ENCODE results near the gene SPEF1.
A peak's percentile ranks its signal among the peaks of the same experiment; 100 is the strongest.
"Not testable (repeated sequence)": the region's sequence is repeated elsewhere in the genome, so short reads cannot be mapped to it uniquely, and the experiment has no call there.

SPEF1 gene, protein sequence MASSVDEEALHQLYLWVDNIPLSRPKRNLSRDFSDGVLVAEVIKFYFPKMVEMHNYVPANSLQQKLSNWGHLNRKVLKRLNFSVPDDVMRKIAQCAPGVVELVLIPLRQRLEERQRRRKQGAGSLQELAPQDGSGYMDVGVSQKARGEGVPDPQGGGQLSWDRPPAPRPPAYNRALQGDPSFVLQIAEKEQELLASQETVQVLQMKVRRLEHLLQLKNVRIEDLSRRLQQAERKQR

DNA sequence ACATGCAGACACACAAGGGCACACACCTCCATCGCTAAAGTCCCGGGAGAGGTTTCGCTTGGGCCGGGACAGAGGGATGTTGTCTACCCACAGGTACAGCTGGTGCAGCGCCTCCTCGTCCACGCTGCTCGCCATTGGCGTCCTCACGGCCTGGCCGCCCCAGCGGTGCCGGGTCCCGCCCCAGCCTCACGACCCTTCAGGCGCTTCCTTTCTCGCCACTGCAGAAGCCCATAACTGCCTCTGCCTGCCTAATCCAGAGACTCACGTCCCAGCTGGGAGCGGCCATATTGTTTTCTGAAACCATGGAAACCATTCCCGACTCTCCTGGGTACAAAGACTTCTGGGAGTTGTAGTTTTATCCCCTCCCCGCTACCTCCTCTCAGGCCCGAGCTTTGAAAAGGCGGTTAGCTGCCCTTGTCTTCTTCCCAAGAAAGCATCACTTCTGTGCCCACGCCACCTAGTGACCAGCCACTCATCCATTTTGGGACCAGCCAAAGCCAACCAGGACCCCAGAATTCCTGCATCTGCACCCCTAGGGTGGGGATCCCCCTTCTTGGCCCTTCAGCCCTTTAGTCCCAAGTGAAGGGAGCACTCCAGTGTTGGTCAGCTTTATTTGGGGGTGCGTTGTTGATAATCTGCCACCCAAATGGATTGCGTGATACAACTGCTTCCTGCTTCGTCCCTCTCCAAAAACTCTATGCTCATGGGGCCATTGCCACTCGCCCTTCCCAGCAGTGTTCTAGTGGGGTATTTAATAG lies at the start of gene SPEF1:
Gene SPEF1, minus strand, starts transcription at position 296 of the 758 bp plus-strand sequence. Its CDS starts 161 bp downstream, at position 135.
- DNase-seq (ENCODE audit: extremely low spot score): peak; percentile 90
- CTCF ChIA-PET: interaction anchor here (0.8 to 1.7 kb wide), 4 partner anchors 13 to 218 kb away, joined by 3 to 17 read pairs (median 6); partner anchors contain the start of gene ADISSP
- POLR2A ChIA-PET: interaction anchor here (0.9 to 1.7 kb wide), 5 partner anchors 13 to 105 kb away, joined by 4 to 9 read pairs (median 5); partner anchors contain the start of genes ADISSP and AP5S1
- TF ChIP-seq SUZ12 (IDR thresholded peaks at IDR 0.05): no peak
- TF ChIP-seq NFRKB (IDR thresholded peaks at IDR 0.05): no peak
- TF ChIP-seq SP1 (IDR thresholded peaks at IDR 0.05): no peak
- TF ChIP-seq FOXK2 (IDR thresholded peaks at IDR 0.05): no peak
- no peak for TF ChIP-seq TARDBP (IDR thresholded peaks at IDR 0.05)
- TF ChIP-seq ELF4 (IDR thresholded peaks at IDR 0.05): no peak

- POLR2A ChIA-PET: interaction anchor here (2.6 kb wide), 1 partner anchor 9 kb away, joined by 10 read pairs; the partner anchor contains the start of gene AP5S1
- not testable (repeated sequence) for DNase-seq (ENCODE audit: extremely low spot score)
- CTCF ChIA-PET: interaction anchor here (0.6 kb wide), 1 partner anchor 11 kb away, joined by 3 read pairs; no protein-coding TSS in a partner anchor
These were observed 48.6 kb upstream of the SPEF1 start for GRCh38 chr20:3829891-3830290.

GRCh38 chr20:3828798-3829197 lies 47.5 kb upstream of the SPEF1 start:
- no peak for DNase-seq (ENCODE audit: extremely low spot score)
- ChIA-PET POLR2A (interaction anchor here (2.6 kb wide), 1 partner anchor 8 kb away, joined by 10 read pairs; the partner anchor contains the start of gene AP5S1), CTCF (no interaction called here)
- TF ChIP-seq BHLHE40 (IDR thresholded peaks at IDR 0.05; ENCODE audit: borderline replicate concordance): no peak

- no peak for TF ChIP-seq LEF1 (IDR thresholded peaks at IDR 0.05; ENCODE audit: borderline replicate concordance)
- no peak for TF ChIP-seq TARDBP (IDR thresholded peaks at IDR 0.05)
- POLR2A ChIA-PET: interaction anchor here (1.1 kb wide), 1 partner anchor 19 kb away, joined by 3 read pairs; no protein-coding TSS in a partner anchor
- DNase-seq (ENCODE audit: extremely low spot score): no peak
- CTCF ChIA-PET: no interaction called here
These were observed 45.2 kb upstream of the SPEF1 start for GRCh38 chr20:3826420-3826819.

DNA sequence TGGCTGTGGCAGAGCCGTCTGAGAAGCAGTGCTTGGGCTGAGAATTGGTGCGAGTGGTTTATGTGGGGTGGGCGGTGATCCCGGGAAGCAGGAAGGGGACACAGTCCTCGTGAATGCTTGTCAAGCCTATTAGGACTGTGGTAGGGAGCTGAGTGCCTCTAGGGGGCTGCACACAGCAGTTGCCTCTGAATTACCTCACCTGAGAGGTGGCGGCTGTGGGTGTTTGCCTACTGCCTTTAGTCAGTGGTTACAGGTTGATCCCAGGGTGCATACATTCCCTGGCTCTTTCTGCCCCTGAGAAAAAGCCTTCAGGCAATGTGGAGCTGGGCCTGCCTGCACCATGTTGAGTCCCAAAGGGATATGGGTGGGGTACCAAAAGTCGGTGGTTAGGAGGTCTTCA lies 44.3 kb upstream of the SPEF1 start:
- DNase-seq (ENCODE audit: extremely low spot score): no peak
- no peak for TF ChIP-seq FOXA1 (IDR thresholded peaks at IDR 0.05)
- no peak for TF ChIP-seq ELF4 (IDR thresholded peaks at IDR 0.05)
- no peak for TF ChIP-seq BHLHE40 (IDR thresholded peaks at IDR 0.05; ENCODE audit: borderline replicate concordance)
- no peak for TF ChIP-seq TARDBP (IDR thresholded peaks at IDR 0.05)
- TF ChIP-seq CTBP1 (IDR thresholded peaks at IDR 0.05; ENCODE audit: borderline replicate concordance): no peak
- TF ChIP-seq, protein P1, sequence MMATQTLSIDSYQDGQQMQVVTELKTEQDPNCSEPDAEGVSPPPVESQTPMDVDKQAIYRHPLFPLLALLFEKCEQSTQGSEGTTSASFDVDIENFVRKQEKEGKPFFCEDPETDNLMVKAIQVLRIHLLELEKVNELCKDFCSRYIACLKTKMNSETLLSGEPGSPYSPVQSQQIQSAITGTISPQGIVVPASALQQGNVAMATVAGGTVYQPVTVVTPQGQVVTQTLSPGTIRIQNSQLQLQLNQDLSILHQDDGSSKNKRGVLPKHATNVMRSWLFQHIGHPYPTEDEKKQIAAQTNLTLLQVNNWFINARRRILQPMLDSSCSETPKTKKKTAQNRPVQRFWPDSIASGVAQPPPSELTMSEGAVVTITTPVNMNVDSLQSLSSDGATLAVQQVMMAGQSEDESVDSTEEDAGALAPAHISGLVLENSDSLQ (IDR thresholded peaks at IDR 0.05): no peak
- POLR2A ChIA-PET: interaction anchor here (1.1 kb wide), 1 partner anchor 20 kb away, joined by 3 read pairs; no protein-coding TSS in a partner anchor
- CTCF ChIA-PET: no interaction called here

GRCh38 chr20:3823881-3824280 lies 42.6 kb upstream of the SPEF1 start:
- no peak for DNase-seq (ENCODE audit: extremely low spot score)
- no peak for TF ChIP-seq L3MBTL2 (conservative IDR thresholded peaks at IDR 0.05)
- TF ChIP-seq ZNF384 (IDR thresholded peaks at IDR 0.05): no peak
- no peak for TF ChIP-seq SP1 (IDR thresholded peaks at IDR 0.05)
- TF ChIP-seq, protein P1 (IDR thresholded peaks at IDR 0.05): no peak
- TF ChIP-seq ELF4 (IDR thresholded peaks at IDR 0.05): no peak
- no peak for TF ChIP-seq HDGF (IDR thresholded peaks at IDR 0.05; ENCODE audit: borderline replicate concordance)
- TF ChIP-seq LEF1 (IDR thresholded peaks at IDR 0.05; ENCODE audit: borderline replicate concordance): no peak
- TF ChIP-seq FOXK2 (IDR thresholded peaks at IDR 0.05): no peak
- TF ChIP-seq NFRKB (IDR thresholded peaks at IDR 0.05): no peak
- TF ChIP-seq CTBP1 (IDR thresholded peaks at IDR 0.05; ENCODE audit: borderline replicate concordance): no peak
- TF ChIP-seq FOXM1 (IDR thresholded peaks at IDR 0.05; ENCODE audit: borderline replicate concordance): no peak
- TF ChIP-seq SUZ12 (IDR thresholded peaks at IDR 0.05): no peak
- TF ChIP-seq BHLHE40 (IDR thresholded peaks at IDR 0.05; ENCODE audit: borderline replicate concordance): no peak
- TF ChIP-seq ARNT (IDR thresholded peaks at IDR 0.05): no peak
- no peak for TF ChIP-seq FOXA1 (IDR thresholded peaks at IDR 0.05)
- TF ChIP-seq TARDBP (IDR thresholded peaks at IDR 0.05): no peak
- ChIA-PET POLR2A (no interaction called here), CTCF (no interaction called here)

- CTCF ChIA-PET: no interaction called here
- no peak for DNase-seq (ENCODE audit: extremely low spot score)
- POLR2A ChIA-PET: interaction anchor here (2.0 to 3.2 kb wide), 3 partner anchors 10 to 30 kb away, joined by 6 to 20 read pairs (median 10); no protein-coding TSS in a partner anchor
- TF ChIP-seq, protein P1 (IDR thresholded peaks at IDR 0.05): no peak
- TF ChIP-seq NFRKB (IDR thresholded peaks at IDR 0.05) (no peak), ELF4 (IDR thresholded peaks at IDR 0.05) (no peak), FOXA1 (IDR thresholded peaks at IDR 0.05) (no peak), ZNF384 (IDR thresholded peaks at IDR 0.05) (no peak), HDGF (IDR thresholded peaks at IDR 0.05; ENCODE audit: borderline replicate concordance) (no peak), SP1 (IDR thresholded peaks at IDR 0.05) (no peak), SUZ12 (IDR thresholded peaks at IDR 0.05) (no peak), FOXM1 (IDR thresholded peaks at IDR 0.05; ENCODE audit: borderline replicate concordance) (no peak)
These were observed 40.7 kb upstream of the SPEF1 start for GRCh38 chr20:3821996-3822395.
